ENCODE data around the gene ARMH2. TPM values are rescaled to one million over a fixed set of nuclear protein-coding genes. Genes with fewer than 3 reads are reported as not detected.
A peak's percentile ranks its signal among the peaks of the same experiment; 100 is the strongest.
"Not testable (repeated sequence)": the region's sequence is repeated elsewhere in the genome, so short reads cannot be mapped to it uniquely, and the experiment has no call there.

The ARMH2 gene
- polyA plus RNA-seq, 1 donor from 2014 or later = 0.50 TPM

DNA sequence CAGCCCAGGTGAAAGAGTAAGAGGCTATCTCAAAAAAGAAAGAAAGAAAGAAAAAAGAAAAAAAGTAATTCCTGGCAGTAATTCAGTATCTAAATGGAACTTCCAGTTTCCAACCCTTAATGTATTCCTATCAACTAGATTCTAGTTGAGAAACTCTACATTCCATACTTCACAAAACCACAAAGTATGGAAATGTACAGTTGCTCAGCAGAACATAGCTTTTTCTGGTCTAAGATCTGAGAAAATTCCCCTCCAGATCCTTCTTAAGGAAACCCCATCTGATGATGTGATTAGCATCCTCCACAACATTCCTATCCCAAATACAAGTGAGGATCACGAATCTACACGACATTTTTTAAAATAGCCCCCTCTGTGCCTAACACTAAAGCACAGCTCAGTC lies 3.6 kb downstream of the ARMH2 start:
- H3K27me3 Mint-ChIP-seq = no peaks in the 10 kb centered on the region
- H3K4me1 Mint-ChIP-seq = peaks cover 6 to 12% (median 7%) of the 10 kb centered on the region in 3 donors
- peaks cover 4% of the 10 kb centered on the region for H3K36me3 Mint-ChIP-seq
- no peaks in the 10 kb centered on the region for H3K9me3 Mint-ChIP-seq
- H3K4me3 Mint-ChIP-seq = no peak overlapping the region
- H3K27ac Mint-ChIP-seq = peak overlapping the region in 1 of 3 donors; percentile 34

GRCh38 chr6:24788031-24788665 lies 10.6 kb downstream of the ARMH2 start:
- Mint-ChIP-seq H3K4me1 (no peaks in the 10 kb centered on the region), H3K9me3 (no peaks in the 10 kb centered on the region), H3K27ac (peak overlapping the region in 2 of 3 donors; percentile 31 to 35), H3K36me3 (peaks cover 13% of the 10 kb centered on the region), H3K27me3 (no peaks in the 10 kb centered on the region), H3K4me3 (no peak overlapping the region)

DNA sequence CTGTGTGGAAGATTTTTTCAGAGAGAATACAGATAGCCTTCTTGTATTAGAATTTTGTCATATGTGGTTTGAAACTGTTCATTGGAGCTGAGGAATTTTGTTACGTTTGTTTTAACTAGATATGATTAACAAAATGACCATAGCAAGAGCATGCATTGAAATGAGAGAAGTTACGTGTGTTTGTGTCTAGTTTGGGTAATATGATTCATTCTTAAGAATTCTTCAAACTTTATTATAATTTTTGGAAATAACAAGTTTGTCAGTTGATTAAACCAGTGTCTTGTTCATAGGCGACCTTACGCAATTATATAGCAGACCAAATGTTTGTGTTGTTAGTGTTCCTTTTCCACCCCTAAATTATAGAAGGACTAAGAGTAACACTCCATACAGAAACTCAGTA lies 18.5 kb downstream of the ARMH2 start:
- Mint-ChIP-seq H3K27me3 (no peaks in the 10 kb centered on the region), H3K9me3 (no peaks in the 10 kb centered on the region), H3K4me1 (peaks cover 14 to 24% (median 22%) of the 10 kb centered on the region in 3 donors), H3K36me3 (peaks cover 5% of the 10 kb centered on the region), H3K4me3 (peak overlapping the region in 1 of 4 donors; percentile 9), H3K27ac (no peak overlapping the region)

DNA sequence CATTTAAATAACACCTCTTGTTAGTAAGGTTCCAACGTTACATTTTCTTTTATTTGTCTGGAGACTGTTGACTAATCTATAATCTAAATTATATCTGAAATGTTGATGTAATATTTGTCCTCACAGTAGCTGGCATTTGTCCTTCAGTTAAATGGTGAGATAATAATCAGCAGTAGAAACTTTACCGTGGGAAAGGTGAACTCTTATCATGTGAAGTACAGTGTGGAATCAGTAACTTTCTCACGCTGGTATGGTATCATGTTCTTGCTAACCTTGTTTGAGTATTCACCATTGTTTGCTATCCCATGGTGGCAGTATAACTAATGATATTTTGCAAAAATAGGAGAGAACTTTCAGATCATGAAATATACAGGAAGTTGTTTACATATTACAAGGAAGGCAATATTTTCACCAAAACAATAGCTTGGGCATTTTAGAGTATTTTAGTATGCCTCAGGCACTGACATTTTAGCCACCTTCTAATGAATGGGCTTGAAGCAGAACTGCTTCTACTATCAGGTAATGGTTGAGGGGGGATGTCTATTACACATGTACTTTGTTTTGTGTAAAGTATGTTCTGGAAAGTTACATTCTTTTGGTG lies 19.2 kb downstream of the ARMH2 start:
- Mint-ChIP-seq H3K4me1 (peaks cover 14 to 27% (median 22%) of the 10 kb centered on the region in 3 donors), H3K4me3 (peak overlapping the region in 1 of 4 donors; percentile 9), H3K27ac (no peak overlapping the region), H3K36me3 (peaks cover 4% of the 10 kb centered on the region), H3K27me3 (no peaks in the 10 kb centered on the region), H3K9me3 (no peaks in the 10 kb centered on the region)

DNA sequence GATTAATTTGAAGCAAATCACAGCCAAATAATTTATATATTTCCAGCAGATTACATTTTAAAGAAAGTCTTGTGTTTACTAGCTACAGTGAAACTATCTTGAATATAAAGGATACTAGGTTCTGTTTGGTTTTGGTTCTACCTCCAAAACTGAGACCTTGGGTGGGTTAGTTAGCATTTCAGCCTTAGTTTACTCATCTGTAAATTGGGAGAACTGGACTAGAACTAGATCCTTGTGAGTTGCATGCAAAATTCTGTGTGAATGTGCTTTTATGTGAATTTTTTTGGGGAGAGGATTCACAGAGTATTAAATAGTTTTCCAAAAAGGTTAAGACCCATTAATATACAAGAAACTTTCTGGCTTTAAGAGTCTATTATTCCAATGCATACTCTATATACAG lies 19.8 kb downstream of the ARMH2 start:
- peaks cover 14 to 29% (median 22%) of the 10 kb centered on the region in 3 donors for H3K4me1 Mint-ChIP-seq
- H3K4me3 Mint-ChIP-seq = peak overlapping the region in 1 of 4 donors; percentile 9
- H3K27me3 Mint-ChIP-seq = no peaks in the 10 kb centered on the region
- H3K27ac Mint-ChIP-seq = no peak overlapping the region
- H3K9me3 Mint-ChIP-seq = no peaks in the 10 kb centered on the region
- H3K36me3 Mint-ChIP-seq = no peaks in the 10 kb centered on the region

DNA sequence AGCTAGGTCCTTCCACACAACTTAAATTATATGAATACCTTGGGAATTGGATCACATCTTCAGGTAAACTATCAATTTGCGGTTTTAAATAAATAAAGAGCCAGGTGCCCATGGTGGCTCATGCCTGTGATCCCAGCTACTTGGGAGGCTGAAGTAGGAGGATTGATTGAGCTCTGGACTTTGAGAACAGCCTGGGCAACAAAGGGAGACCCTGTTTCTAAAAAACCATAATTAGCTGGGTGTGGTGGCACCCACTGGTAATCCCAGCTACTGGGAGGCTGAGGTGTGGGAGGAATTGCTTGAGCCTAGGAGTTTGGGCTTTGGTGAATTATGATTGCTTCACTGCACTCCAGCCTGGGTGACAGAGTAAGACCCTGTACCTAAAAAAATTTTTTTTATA lies 20.6 kb downstream of the ARMH2 start:
- H3K27ac Mint-ChIP-seq = no peak overlapping the region
- H3K9me3 Mint-ChIP-seq = no peaks in the 10 kb centered on the region
- no peaks in the 10 kb centered on the region for H3K36me3 Mint-ChIP-seq
- no peaks in the 10 kb centered on the region for H3K27me3 Mint-ChIP-seq
- peak overlapping the region in 1 of 4 donors; percentile 23 for H3K4me3 Mint-ChIP-seq
- H3K4me1 Mint-ChIP-seq = peaks cover 14 to 29% (median 22%) of the 10 kb centered on the region in 3 donors

- H3K4me1 Mint-ChIP-seq = peaks cover 14 to 28% (median 22%) of the 10 kb centered on the region in 3 donors
- H3K27me3 Mint-ChIP-seq = no peaks in the 10 kb centered on the region
- H3K36me3 Mint-ChIP-seq = no peaks in the 10 kb centered on the region
- no peak overlapping the region for H3K27ac Mint-ChIP-seq
- no peaks in the 10 kb centered on the region for H3K9me3 Mint-ChIP-seq
- no peak overlapping the region for H3K4me3 Mint-ChIP-seq
Observed at GRCh38 chr6:24777227-24777626, 21.5 kb downstream of the ARMH2 start.

DNA sequence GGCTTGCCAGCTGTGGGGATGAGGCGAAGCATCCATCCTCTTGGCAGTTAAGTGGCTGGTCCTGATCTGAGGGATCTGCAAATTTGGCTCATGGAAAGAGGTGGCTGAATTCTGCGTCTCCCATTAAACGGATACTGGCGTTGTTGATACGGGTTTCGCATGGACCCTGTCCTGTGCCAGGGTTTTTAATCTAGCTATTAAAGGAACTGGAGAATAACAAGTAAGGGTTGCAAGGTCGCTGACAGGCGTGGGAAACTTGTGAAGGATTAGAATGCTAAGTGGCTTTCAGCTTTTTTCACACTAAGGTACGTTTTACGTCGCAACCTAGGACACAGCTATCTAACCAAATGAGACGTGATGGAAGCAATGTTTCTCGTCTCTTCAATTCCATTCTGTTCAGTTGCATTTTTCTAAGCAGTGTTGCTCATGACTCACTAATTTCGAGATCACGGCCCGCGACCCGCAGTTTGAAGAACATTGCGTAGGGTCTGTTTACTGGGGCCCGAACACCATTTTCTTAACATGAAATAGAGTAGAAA lies 23.1 kb downstream of the ARMH2 start:
- Mint-ChIP-seq H3K9me3 (no peaks in the 10 kb centered on the region), H3K4me1 (peaks cover 14 to 25% (median 22%) of the 10 kb centered on the region in 3 donors), H3K36me3 (no peaks in the 10 kb centered on the region), H3K27me3 (no peaks in the 10 kb centered on the region), H3K4me3 (peak overlapping the region; percentile 98 to 99 (median 99)), H3K27ac (peak overlapping the region; percentile 91 to 97 (median 95))

DNA sequence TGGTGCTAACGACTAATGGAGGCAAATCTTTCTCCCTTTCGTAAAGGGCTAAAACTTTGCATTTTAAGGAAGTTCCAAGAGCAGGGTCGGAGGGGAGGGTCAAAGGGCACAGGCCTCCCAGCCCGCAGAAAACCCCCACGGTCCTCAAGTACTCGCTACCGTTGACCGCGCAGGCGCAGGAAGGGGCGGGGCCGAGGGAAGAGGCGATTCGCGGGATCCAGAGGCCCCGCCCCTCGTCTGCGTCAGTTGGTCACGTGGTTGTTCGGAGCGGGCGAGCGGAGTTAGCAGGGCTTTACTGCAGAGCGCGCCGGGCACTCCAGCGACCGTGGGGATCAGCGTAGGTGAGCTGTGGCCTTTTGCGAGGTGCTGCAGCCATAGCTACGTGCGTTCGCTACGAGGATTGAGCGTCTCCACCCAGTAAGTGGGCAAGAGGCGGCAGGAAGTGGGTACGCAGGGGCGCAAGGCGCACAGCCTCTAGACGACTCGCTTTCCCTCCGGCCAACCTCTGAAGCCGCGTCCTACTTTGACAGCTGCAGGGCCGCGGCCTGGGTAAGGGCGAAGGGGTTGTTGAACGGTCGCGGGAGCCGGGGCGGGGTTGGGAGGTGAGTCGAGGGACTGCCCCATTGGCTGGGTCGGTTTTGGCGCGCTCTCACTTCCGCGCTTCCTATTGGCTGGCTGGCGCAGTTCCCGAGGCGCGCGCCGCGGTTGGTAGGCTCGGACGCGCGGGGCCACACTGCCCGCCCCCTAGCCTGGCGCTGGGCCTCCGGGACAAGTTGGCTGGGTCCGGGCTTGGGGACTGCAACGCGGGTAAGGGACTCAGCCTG lies 23.8 kb downstream of the ARMH2 start, which contains the start of gene GMNN:
Gene GMNN (plus strand): TSS at position 242 of the 824 bp plus-strand sequence. CDS start 2,310 bp downstream, outside the sequence.
- H3K27ac Mint-ChIP-seq = peak within 1 kb of the TSS; percentile 91 to 97 (median 95)
- no peaks in the 10 kb centered on the region for H3K36me3 Mint-ChIP-seq
- peak within 1 kb of the TSS; percentile 98 to 99 (median 99) for H3K4me3 Mint-ChIP-seq
- no peaks in the 10 kb centered on the region for H3K9me3 Mint-ChIP-seq
- no peaks in the 10 kb centered on the region for H3K27me3 Mint-ChIP-seq
- H3K4me1 Mint-ChIP-seq = peaks cover 11 to 22% (median 20%) of the 10 kb centered on the region in 3 donors

DNA sequence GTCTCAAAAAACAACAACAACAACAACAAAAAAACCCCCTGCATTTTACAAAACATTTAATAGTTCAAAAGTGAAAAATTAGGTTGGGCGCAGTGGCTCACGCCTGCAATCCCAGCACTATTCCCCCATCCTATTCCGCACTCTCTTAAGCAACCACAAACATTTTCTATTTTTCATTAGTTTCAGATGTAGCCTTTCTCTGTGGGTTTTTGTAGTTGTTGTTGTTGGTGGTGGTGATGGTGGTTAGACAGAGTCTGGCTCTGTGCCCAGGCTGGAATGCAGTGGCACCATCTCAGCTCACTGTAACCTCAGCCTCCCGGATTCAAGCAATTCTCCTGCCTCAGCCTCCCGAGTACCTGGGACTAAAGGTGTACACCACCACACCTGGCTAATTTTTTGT lies 30.4 kb downstream of the ARMH2 start:
- H3K9me3 Mint-ChIP-seq = no peaks in the 10 kb centered on the region
- H3K4me3 Mint-ChIP-seq = no peak overlapping the region
- no peaks in the 10 kb centered on the region for H3K36me3 Mint-ChIP-seq
- H3K27me3 Mint-ChIP-seq = no peaks in the 10 kb centered on the region
- peaks cover 0 to 2% (median 0%) of the 10 kb centered on the region in 3 donors for H3K4me1 Mint-ChIP-seq
- H3K27ac Mint-ChIP-seq = no peak overlapping the region

GRCh38 chr6:24766680-24767462 lies 31.8 kb downstream of the ARMH2 start:
- no peak overlapping the region for H3K4me3 Mint-ChIP-seq
- no peaks in the 10 kb centered on the region for H3K27me3 Mint-ChIP-seq
- H3K36me3 Mint-ChIP-seq = no peaks in the 10 kb centered on the region
- no peak overlapping the region for H3K27ac Mint-ChIP-seq
- H3K9me3 Mint-ChIP-seq = peaks cover 0 to under 1% (median 0%) of the 10 kb centered on the region in 3 donors
- peaks cover 0 to 2% (median 2%) of the 10 kb centered on the region in 3 donors for H3K4me1 Mint-ChIP-seq

GRCh38 chr6:24765968-24766367 lies 32.7 kb downstream of the ARMH2 start:
- not testable (repeated sequence) for H3K27ac Mint-ChIP-seq, H3K36me3 Mint-ChIP-seq, H3K4me3 Mint-ChIP-seq, H3K9me3 Mint-ChIP-seq, H3K4me1 Mint-ChIP-seq, H3K27me3 Mint-ChIP-seq

DNA sequence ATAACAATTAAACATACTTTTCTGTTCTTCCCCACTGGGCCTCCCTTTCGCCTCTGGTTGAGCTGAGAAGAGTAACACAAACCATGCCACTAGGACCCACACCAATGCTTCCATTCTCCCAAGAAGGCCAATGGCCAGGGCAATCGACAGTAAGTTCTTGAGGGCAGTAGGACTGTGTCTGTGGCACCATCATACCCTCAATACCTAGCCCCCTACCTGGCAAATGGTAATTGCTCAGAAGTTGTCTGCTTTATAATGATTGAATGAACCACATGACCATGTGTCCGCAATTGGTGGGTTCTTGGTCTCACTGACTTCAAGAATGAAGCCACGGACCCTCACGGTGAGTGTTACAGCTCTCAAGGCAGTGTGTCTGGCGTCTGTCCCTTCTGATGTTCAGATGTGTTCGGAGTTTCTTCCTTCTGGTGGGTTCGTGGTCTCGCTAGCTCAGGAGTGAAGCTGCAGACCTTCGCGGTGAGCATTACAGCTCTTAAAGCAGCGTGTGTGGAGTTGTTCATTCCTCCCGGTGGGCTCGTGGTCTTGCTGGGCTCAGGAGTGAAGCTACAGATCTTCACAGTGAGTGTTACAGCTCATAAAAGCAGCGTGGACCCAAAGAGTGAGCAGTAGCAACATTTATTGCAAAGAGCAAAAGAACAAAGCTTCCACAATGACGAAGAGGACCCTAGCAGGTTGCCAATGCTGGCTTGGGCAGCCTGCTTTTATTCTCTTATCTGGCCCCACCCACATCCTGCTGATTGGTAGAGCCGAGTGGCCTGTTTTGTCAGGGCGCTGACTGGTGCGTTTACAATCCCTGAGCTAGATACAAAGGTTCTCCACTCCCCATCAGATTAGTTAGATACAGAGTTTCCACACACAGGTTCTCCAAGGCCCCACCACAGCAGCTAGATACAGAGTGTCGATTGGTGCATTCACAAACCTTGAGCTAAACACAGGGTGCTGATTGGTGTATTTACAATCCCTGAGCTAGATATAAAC lies 33.6 kb downstream of the ARMH2 start:
- H3K4me1 Mint-ChIP-seq, H3K9me3 Mint-ChIP-seq, H3K36me3 Mint-ChIP-seq, H3K4me3 Mint-ChIP-seq, H3K27ac Mint-ChIP-seq, H3K27me3 Mint-ChIP-seq: not testable (repeated sequence)
